ENCODE data around the gene BAZ1A. TPM values are rescaled to one million over a fixed set of nuclear protein-coding genes. Genes with fewer than 3 reads are reported as not detected.

The BAZ1A gene
- total RNA-seq, 1 experiment from 2014 or later = 17.8 TPM

- Histone ChIP-seq H2AFZ (ENCODE audit: low read length) (no peak overlapping the region), H2BK120ac (ENCODE audit: low read depth, low read length, poor library complexity, severe bottlenecking) (no peak overlapping the region), H3K23me2 (ENCODE audit: insufficient read length, low read depth, low read length, poor library complexity, severe bottlenecking) (no peaks in the 10 kb centered on the region), H3K79me1 (ENCODE audit: insufficient read depth, low read depth, low read length, poor library complexity, severe bottlenecking) (no peaks in the 10 kb centered on the region), H4K5ac (ENCODE audit: insufficient read length, low read depth, low read length) (no peak overlapping the region), H3K56ac (ENCODE audit: insufficient read length, low read depth, low read length) (no peak overlapping the region), H3K4ac (ENCODE audit: low read depth, low read length) (no peak overlapping the region), H3K9me3 (ENCODE audit: control insufficient read depth, low read depth, low read length) (no peaks in the 10 kb centered on the region), H3K79me2 (ENCODE audit: insufficient read depth, low read length) (no peaks in the 10 kb centered on the region), H3K27me3 (ENCODE audit: insufficient read depth, low read length) (no peaks in the 10 kb centered on the region), H3K18ac (ENCODE audit: insufficient read length, low read depth, low read length) (no peak overlapping the region), H4K20me1 (ENCODE audit: control insufficient read depth, insufficient read depth, insufficient read length) (no peaks in the 10 kb centered on the region), H2AK5ac (ENCODE audit: insufficient read length, low read length) (no peak overlapping the region), H3K14ac (ENCODE audit: insufficient read depth, low read length) (no peak overlapping the region), H3K27ac (ENCODE audit: insufficient read length, low read depth, low read length) (no peak overlapping the region), H4K91ac (ENCODE audit: insufficient read length, low read depth, low read length) (no peak overlapping the region), H2BK5ac (ENCODE audit: insufficient read length, low read length) (no peak overlapping the region), H3K4me1 (ENCODE audit: insufficient read depth, low read length) (no peaks in the 10 kb centered on the region), H2BK20ac (ENCODE audit: low read depth, low read length, poor library complexity, severe bottlenecking) (no peak overlapping the region), H3T11ph (ENCODE audit: low read length) (no peak overlapping the region), H3K23ac (ENCODE audit: insufficient read length, low read depth, low read length) (no peak overlapping the region), H3K9ac (ENCODE audit: extremely low read depth, insufficient read length, low read length) (no peak overlapping the region), H3K4me2 (ENCODE audit: insufficient read depth, insufficient read length, low read length) (no peak overlapping the region), H4K8ac (replicated peaks; ENCODE audit: insufficient read length, low read depth, low read length) (no peak overlapping the region), H2BK12ac (ENCODE audit: insufficient read length, low read depth, low read length) (no peak overlapping the region), H2BK15ac (ENCODE audit: low read depth, low read length) (no peak overlapping the region)
- Mint-ChIP-seq H3K27ac (peak overlapping the region in 1 of 3 experiments; percentile 1; a peak in 2 of 7 replicates), H3K27me3 (ENCODE audit: low read depth) (no peaks in the 10 kb centered on the region), H3K36me3 (ENCODE audit: insufficient read depth in 1 of 3, low read depth in 3 of 3) (peaks cover 0 to 35% (median 6%) of the 10 kb centered on the region in 3 experiments; a peak in 5 of 7 replicates), H3K4me3 (no peak overlapping the region), H3K9me3 (no peaks in the 10 kb centered on the region), H3K4me1 (no peaks in the 10 kb centered on the region)
- no peak for TF ChIP-seq CTCF (conservative IDR thresholded peaks at IDR 0.05)
- DNase-seq = no peak
- WGBS (ENCODE audit: extremely low coverage, insufficient read length, low lambda C conversion rate) = no CpG with 5 or more reads among the region's 7 CpGs
Measured at GRCh38 chr14:34857689-34858449, 17.3 kb downstream of the BAZ1A start.
